Spleen (tissue), 7 donors: Measurements from ENCODE around the gene MATK.
"Not testable (repeated sequence)": the region's sequence is repeated elsewhere in the genome, so short reads cannot be mapped to it uniquely, and the experiment has no call there.

Experiments
- POLR2A ChIP-seq, 3 donors: fragments of 450-650 bp; IDR thresholded peaks; one replicate each; pipeline ENCODE4 v1.5.1; 2017; ENCODE audit warnings: antibody characterized with exemption in 3 of 3, mild to moderate bottlenecking in 1 of 3
- TF ChIP-seq, protein P1 (sequence below), 11 experiments: fragments of 200-600 bp in 7 of 11; fragments of 450-650 bp in 4 of 11; sonication (generic) in 4 of 11; IDR thresholded peaks in 8 of 11; conservative IDR thresholded peaks in 3 of 11; 1 replicate in 7 of 11; 2 replicates in 4 of 11; pipeline versions ENCODE4 v1.4.0 to v1.8.0; 2016 to 2021; ENCODE audit warnings: antibody characterized with exemption in 11 of 11, inconsistent platforms in 4 of 11, mild to moderate bottlenecking in 1 of 11
- donor health status: DM: no; HTN: no; CAD: no; lungs with moderate emphysema.
- donor health status: DM: no; HTN: no; CAD: no.
- donor health status: DM: no; HTN: no; CAD: no.

- TF ChIP-seq, protein P1, sequence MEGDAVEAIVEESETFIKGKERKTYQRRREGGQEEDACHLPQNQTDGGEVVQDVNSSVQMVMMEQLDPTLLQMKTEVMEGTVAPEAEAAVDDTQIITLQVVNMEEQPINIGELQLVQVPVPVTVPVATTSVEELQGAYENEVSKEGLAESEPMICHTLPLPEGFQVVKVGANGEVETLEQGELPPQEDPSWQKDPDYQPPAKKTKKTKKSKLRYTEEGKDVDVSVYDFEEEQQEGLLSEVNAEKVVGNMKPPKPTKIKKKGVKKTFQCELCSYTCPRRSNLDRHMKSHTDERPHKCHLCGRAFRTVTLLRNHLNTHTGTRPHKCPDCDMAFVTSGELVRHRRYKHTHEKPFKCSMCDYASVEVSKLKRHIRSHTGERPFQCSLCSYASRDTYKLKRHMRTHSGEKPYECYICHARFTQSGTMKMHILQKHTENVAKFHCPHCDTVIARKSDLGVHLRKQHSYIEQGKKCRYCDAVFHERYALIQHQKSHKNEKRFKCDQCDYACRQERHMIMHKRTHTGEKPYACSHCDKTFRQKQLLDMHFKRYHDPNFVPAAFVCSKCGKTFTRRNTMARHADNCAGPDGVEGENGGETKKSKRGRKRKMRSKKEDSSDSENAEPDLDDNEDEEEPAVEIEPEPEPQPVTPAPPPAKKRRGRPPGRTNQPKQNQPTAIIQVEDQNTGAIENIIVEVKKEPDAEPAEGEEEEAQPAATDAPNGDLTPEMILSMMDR (IDR thresholded peaks at IDR 0.05 in 8 of 11, conservative IDR thresholded peaks at IDR 0.05 in 3 of 11), result not testable (repeated sequence)
- not testable (repeated sequence) for TF ChIP-seq POLR2A (IDR thresholded peaks at IDR 0.05)
Measured at GRCh38 chr19:3765757-3766156, 20.4 kb downstream of the MATK start.
